PFSK-1 (cell line): ENCODE measurements around the gene HMCN2.

Experiments
- FOXP2 ChIP-seq: optimal IDR thresholded peaks from 2 replicates; pipeline ENCODE3; 2011; ENCODE audit warnings: borderline replicate concordance, control low read depth, inconsistent platforms; ENCODE audit not compliant: insufficient read depth; ENCODE audit errors: extremely low read length, extremely low read depth
- POLR2AphosphoS5 ChIP-seq: IDR thresholded peaks from 2 replicates; pipeline ENCODE4 v1.6.1; 2012; ENCODE audit warnings: low read depth, mild to moderate bottlenecking, control low read depth, low read length, moderate library complexity
- SIN3A ChIP-seq: IDR thresholded peaks from 2 replicates; pipeline ENCODE4 v1.6.1; 2012; ENCODE audit warnings: mild to moderate bottlenecking, low read length, moderate library complexity, borderline replicate concordance; ENCODE audit not compliant: insufficient read depth
- TAF1 ChIP-seq: IDR thresholded peaks from 2 replicates; pipeline ENCODE4 v1.6.1; 2012; ENCODE audit warnings: low read length, control low read depth, borderline replicate concordance; ENCODE audit not compliant: insufficient read depth
- TF ChIP-seq, protein P1 (sequence below), 2 experiments: IDR thresholded peaks; 2 replicates each; pipeline versions ENCODE4 v1.6.1 to v1.8.0; 2011 to 2012; ENCODE audit warnings: low read depth in 2 of 2, low read length in 2 of 2, control low read depth in 1 of 2, inconsistent platforms in 1 of 2, mild to moderate bottlenecking in 1 of 2, moderate library complexity in 1 of 2; ENCODE audit not compliant: insufficient read depth in 1 of 2

- TF ChIP-seq POLR2AphosphoS5, result no peak
- TF ChIP-seq SIN3A, result no peak
- TF ChIP-seq, protein P1, sequence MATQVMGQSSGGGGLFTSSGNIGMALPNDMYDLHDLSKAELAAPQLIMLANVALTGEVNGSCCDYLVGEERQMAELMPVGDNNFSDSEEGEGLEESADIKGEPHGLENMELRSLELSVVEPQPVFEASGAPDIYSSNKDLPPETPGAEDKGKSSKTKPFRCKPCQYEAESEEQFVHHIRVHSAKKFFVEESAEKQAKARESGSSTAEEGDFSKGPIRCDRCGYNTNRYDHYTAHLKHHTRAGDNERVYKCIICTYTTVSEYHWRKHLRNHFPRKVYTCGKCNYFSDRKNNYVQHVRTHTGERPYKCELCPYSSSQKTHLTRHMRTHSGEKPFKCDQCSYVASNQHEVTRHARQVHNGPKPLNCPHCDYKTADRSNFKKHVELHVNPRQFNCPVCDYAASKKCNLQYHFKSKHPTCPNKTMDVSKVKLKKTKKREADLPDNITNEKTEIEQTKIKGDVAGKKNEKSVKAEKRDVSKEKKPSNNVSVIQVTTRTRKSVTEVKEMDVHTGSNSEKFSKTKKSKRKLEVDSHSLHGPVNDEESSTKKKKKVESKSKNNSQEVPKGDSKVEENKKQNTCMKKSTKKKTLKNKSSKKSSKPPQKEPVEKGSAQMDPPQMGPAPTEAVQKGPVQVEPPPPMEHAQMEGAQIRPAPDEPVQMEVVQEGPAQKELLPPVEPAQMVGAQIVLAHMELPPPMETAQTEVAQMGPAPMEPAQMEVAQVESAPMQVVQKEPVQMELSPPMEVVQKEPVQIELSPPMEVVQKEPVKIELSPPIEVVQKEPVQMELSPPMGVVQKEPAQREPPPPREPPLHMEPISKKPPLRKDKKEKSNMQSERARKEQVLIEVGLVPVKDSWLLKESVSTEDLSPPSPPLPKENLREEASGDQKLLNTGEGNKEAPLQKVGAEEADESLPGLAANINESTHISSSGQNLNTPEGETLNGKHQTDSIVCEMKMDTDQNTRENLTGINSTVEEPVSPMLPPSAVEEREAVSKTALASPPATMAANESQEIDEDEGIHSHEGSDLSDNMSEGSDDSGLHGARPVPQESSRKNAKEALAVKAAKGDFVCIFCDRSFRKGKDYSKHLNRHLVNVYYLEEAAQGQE (IDR thresholded peaks at IDR 0.05; ENCODE audit: insufficient read depth in 1 of 2, low read depth in 2 of 2, low read length in 2 of 2), result no peak
- no peak for TF ChIP-seq TAF1
- no peak for TF ChIP-seq FOXP2
Measured at GRCh38 chr9:130431536-130432303, 166.2 kb downstream of the HMCN2 start.
